ENCODE results near the gene RPLP2.

DNA sequence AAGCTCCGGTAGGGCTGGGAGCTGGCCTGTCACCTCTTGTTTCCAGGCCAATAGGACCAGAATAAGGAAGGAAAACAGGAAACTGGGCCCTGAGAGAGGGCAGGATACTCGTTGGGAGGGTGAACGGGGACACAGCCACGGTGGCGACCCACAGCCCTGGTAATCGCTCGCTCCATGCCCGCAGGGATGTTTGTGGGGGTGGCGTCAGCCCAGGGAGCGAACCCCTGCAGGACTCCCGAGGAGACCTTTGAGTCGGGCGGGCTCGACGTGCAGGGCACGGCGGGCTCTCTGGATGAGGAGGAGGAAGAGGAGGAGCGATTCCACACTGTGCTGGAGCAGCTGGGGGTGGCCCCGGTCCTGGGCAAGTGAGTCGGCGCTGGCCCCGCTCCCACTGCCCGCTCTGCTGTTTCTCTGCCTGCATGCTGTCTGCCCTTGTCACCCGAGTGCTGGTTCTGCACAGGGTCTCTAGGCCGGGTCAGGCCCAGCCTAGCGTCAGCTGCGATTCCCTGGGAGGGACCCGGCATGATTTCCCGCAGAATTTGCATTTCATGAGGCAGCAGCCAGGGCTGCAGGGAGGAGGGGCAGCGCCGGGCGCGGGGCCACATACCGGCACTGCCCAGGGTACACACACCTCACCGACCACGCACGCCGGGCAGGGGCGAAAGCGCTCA is 19.5 kb downstream of the RPLP2 start:
- TF ChIP-seq, protein P1, sequence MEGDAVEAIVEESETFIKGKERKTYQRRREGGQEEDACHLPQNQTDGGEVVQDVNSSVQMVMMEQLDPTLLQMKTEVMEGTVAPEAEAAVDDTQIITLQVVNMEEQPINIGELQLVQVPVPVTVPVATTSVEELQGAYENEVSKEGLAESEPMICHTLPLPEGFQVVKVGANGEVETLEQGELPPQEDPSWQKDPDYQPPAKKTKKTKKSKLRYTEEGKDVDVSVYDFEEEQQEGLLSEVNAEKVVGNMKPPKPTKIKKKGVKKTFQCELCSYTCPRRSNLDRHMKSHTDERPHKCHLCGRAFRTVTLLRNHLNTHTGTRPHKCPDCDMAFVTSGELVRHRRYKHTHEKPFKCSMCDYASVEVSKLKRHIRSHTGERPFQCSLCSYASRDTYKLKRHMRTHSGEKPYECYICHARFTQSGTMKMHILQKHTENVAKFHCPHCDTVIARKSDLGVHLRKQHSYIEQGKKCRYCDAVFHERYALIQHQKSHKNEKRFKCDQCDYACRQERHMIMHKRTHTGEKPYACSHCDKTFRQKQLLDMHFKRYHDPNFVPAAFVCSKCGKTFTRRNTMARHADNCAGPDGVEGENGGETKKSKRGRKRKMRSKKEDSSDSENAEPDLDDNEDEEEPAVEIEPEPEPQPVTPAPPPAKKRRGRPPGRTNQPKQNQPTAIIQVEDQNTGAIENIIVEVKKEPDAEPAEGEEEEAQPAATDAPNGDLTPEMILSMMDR (IDR thresholded peaks at IDR 0.05), result no peak
- TF ChIP-seq, protein P2, sequence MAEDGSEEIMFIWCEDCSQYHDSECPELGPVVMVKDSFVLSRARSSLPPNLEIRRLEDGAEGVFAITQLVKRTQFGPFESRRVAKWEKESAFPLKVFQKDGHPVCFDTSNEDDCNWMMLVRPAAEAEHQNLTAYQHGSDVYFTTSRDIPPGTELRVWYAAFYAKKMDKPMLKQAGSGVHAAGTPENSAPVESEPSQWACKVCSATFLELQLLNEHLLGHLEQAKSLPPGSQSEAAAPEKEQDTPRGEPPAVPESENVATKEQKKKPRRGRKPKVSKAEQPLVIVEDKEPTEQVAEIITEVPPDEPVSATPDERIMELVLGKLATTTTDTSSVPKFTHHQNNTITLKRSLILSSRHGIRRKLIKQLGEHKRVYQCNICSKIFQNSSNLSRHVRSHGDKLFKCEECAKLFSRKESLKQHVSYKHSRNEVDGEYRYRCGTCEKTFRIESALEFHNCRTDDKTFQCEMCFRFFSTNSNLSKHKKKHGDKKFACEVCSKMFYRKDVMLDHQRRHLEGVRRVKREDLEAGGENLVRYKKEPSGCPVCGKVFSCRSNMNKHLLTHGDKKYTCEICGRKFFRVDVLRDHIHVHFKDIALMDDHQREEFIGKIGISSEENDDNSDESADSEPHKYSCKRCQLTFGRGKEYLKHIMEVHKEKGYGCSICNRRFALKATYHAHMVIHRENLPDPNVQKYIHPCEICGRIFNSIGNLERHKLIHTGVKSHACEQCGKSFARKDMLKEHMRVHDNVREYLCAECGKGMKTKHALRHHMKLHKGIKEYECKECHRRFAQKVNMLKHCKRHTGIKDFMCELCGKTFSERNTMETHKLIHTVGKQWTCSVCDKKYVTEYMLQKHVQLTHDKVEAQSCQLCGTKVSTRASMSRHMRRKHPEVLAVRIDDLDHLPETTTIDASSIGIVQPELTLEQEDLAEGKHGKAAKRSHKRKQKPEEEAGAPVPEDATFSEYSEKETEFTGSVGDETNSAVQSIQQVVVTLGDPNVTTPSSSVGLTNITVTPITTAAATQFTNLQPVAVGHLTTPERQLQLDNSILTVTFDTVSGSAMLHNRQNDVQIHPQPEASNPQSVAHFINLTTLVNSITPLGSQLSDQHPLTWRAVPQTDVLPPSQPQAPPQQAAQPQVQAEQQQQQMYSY (CRISPR knock-in tag; IDR thresholded peaks at IDR 0.05), result no peak
- TF ChIP-seq ZNF232 (CRISPR knock-in tag; IDR thresholded peaks at IDR 0.05), result no peak
- TF ChIP-seq, protein P3, sequence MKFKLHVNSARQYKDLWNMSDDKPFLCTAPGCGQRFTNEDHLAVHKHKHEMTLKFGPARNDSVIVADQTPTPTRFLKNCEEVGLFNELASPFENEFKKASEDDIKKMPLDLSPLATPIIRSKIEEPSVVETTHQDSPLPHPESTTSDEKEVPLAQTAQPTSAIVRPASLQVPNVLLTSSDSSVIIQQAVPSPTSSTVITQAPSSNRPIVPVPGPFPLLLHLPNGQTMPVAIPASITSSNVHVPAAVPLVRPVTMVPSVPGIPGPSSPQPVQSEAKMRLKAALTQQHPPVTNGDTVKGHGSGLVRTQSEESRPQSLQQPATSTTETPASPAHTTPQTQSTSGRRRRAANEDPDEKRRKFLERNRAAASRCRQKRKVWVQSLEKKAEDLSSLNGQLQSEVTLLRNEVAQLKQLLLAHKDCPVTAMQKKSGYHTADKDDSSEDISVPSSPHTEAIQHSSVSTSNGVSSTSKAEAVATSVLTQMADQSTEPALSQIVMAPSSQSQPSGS (CRISPR knock-in tag; IDR thresholded peaks at IDR 0.05; ENCODE audit: borderline replicate concordance, low read depth), result no peak
- TF ChIP-seq, protein P4, sequence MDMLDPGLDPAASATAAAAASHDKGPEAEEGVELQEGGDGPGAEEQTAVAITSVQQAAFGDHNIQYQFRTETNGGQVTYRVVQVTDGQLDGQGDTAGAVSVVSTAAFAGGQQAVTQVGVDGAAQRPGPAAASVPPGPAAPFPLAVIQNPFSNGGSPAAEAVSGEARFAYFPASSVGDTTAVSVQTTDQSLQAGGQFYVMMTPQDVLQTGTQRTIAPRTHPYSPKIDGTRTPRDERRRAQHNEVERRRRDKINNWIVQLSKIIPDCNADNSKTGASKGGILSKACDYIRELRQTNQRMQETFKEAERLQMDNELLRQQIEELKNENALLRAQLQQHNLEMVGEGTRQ (CRISPR knock-in tag; IDR thresholded peaks at IDR 0.05), result no peak
- no peak for TF ChIP-seq GABPB1 (CRISPR knock-in tag; IDR thresholded peaks at IDR 0.05)
- 0 out of 2 replicates have a peak, but pooled peaks have one; percentile 7 for TF ChIP-seq SMAD3 (CRISPR knock-in tag; IDR thresholded peaks at IDR 0.05; ENCODE audit: borderline replicate concordance)
